Natural killer cell (primary cell): ENCODE results near the gene KCNQ2. TPM values are rescaled to one million over a fixed set of nuclear protein-coding genes. Genes with fewer than 3 reads are reported as not detected.

Experiments
- ATAC-seq, 3 donors: fragments of 150-1000 bp in 2 of 3; fragments of 200-7000 bp in 1 of 3; cut with Tn5 transposase; 1 replicate in 1 of 3; 2 replicates in 2 of 3; pipeline ENCODE4 v1.10.0; 2021; ENCODE audit warnings: mild to moderate bottlenecking in 2 of 3, moderate library complexity in 2 of 3
- DNase-seq, 2 donors: peaks; one replicate each; pipeline versions ENCODE4 v3.0.0 to v3.0.0-alpha.2; 2013 to 2021; ENCODE audit warnings: mixed read lengths in 1 of 2
- H3K27ac ChIP-seq: one replicate; pipeline ENCODE4 v1.5.1; 2013; ENCODE audit warnings: mild to moderate bottlenecking, low read length
- H3K27me3 ChIP-seq: one replicate; pipeline ENCODE4 v1.6.1; 2013; ENCODE audit warnings: low read length; ENCODE audit not compliant: control insufficient read depth, insufficient read depth
- H3K36me3 ChIP-seq: one replicate; pipeline ENCODE4 v1.6.1; 2013; ENCODE audit warnings: low read length; ENCODE audit not compliant: control insufficient read depth, insufficient read depth
- H3K4me1 ChIP-seq: one replicate; pipeline ENCODE4 v1.6.1; 2013; ENCODE audit warnings: low read length; ENCODE audit not compliant: control insufficient read depth, insufficient read depth
- H3K4me3 ChIP-seq: one replicate; pipeline ENCODE4 v1.5.1; 2013; ENCODE audit warnings: low read length
- H3K9me3 ChIP-seq: one replicate; pipeline ENCODE4 v1.6.1; 2013; ENCODE audit warnings: low read length; ENCODE audit not compliant: control insufficient read depth, insufficient read depth
- H3K27ac Mint-ChIP-seq, 2 donors: one replicate each; pipeline ENCODE4 v1.8.0; 2022; ENCODE audit warnings: mild to moderate bottlenecking in 2 of 2, mixed read lengths in 2 of 2, moderate library complexity in 1 of 2
- H3K27me3 Mint-ChIP-seq, 2 donors: one replicate each; pipeline ENCODE4 v1.8.0; 2022; ENCODE audit warnings: low read depth in 2 of 2, mixed read lengths in 2 of 2
- H3K36me3 Mint-ChIP-seq: one replicate; pipeline ENCODE4 v1.8.0; 2022; ENCODE audit warnings: mixed read lengths
- H3K4me1 Mint-ChIP-seq, 2 donors: one replicate each; pipeline ENCODE4 v1.8.0; 2022; ENCODE audit warnings: mixed read lengths in 2 of 2
- H3K4me3 Mint-ChIP-seq: one replicate; pipeline ENCODE4 v1.8.0; 2022; ENCODE audit warnings: mild to moderate bottlenecking, moderate library complexity, mixed read lengths
- H3K9me3 Mint-ChIP-seq, 2 donors: one replicate each; pipeline ENCODE4 v1.8.0; 2022; ENCODE audit warnings: mixed read lengths in 2 of 2
- WGBS: methylation state at CpG from one replicate; pipeline ENCODE4 v1.1.7; 2013; ENCODE audit warnings: missing lambda C conversion rate; ENCODE audit not compliant: insufficient coverage; 5-methylcytosine and 5-hydroxymethylcytosine counted together
- intact Hi-C: fragments of 100-400 bp; cut with micrococcal nuclease; formaldehyde crosslinking; loops from one replicate; pipeline ENCODE4 v1.14.2; 2022
- total RNA-seq, 4 donors: library from RNA; stranded (reverse); fragments of 120-200 nt in 1 of 4; gene quantifications; one replicate each; pipeline versions ENCODE4 v1.2.3 to v1.2.4, GENCODE V29; 2013 to 2022
- TF ChIP-seq, protein P1 (sequence below): fragments of 200-600 bp; IDR thresholded peaks from one replicate; pipeline ENCODE4 v1.8.0; 2022; ENCODE audit warnings: antibody characterized with exemption

KCNQ2 gene
- total RNA-seq, 3 donors from 2014 or later (not counting 1 experiment from before 2014, with no cell fraction given) = not detected

DNA sequence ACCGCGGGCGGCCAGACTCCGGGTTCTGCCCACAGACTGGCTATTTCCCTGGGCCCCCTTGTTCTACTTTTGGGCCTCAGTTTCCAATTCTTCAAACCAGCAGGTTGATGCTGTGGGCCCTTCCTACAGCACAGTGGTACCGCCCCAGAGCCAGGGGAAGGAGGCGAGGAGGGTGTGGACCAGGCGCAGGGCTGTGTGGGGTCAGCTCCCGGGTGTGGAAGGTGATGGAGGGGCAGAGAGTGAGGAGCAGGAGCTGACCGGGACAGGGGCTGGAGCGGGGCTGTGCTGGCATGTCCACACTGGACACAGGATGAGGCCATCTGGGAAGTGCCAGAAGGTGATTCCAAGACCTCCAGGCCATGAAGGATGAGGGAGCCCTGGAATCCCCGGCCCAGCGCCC lies 76.2 kb downstream of the KCNQ2 start:
- Mint-ChIP-seq H3K36me3 (no peaks in the 10 kb centered on the region), H3K27me3 (peaks cover 0 to 5% of the 10 kb centered on the region in 2 donors), H3K27ac (no peak overlapping the region), H3K4me1 (no peaks in the 10 kb centered on the region), H3K4me3 (no peak overlapping the region), H3K9me3 (no peaks in the 10 kb centered on the region)
- TF ChIP-seq, protein P1, sequence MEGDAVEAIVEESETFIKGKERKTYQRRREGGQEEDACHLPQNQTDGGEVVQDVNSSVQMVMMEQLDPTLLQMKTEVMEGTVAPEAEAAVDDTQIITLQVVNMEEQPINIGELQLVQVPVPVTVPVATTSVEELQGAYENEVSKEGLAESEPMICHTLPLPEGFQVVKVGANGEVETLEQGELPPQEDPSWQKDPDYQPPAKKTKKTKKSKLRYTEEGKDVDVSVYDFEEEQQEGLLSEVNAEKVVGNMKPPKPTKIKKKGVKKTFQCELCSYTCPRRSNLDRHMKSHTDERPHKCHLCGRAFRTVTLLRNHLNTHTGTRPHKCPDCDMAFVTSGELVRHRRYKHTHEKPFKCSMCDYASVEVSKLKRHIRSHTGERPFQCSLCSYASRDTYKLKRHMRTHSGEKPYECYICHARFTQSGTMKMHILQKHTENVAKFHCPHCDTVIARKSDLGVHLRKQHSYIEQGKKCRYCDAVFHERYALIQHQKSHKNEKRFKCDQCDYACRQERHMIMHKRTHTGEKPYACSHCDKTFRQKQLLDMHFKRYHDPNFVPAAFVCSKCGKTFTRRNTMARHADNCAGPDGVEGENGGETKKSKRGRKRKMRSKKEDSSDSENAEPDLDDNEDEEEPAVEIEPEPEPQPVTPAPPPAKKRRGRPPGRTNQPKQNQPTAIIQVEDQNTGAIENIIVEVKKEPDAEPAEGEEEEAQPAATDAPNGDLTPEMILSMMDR = no peak
- H3K27ac ChIP-seq = no peak overlapping the region
- 95% methylated on average over 12 of the region's 12 CpGs for WGBS
- H3K4me3 ChIP-seq = no peak overlapping the region
- intact Hi-C loops = no loop called here
- ATAC-seq = no peak
- no peaks in the 10 kb centered on the region for H3K36me3 ChIP-seq
- no peaks in the 10 kb centered on the region for H3K27me3 ChIP-seq
- no peak for DNase-seq
- H3K4me1 ChIP-seq = no peaks in the 10 kb centered on the region
- no peaks in the 10 kb centered on the region for H3K9me3 ChIP-seq

DNA sequence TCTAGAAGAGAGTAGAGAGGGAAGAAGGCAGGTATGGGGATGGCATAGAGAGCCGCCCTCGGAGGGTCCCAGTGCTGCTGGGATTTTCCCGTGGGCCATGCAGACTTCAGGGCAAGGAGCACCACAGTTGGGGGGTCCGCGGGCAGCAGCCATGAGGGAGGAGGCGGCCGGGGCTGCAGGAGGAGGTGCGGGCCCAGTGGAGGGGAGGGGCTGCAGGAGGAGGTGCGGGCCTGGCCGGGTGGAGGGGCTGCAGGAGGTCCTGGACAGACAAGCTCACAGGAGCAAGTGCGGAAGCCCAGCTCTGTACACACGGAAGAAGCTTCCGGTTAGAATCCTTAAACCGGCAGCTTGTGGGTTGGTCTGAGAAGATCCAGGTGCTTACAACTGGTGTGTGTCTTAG lies 76.7 kb downstream of the KCNQ2 start:
- H3K27me3 ChIP-seq = no peaks in the 10 kb centered on the region
- WGBS = 87% methylated on average over 14 of the region's 14 CpGs
- no peak for DNase-seq

DNA sequence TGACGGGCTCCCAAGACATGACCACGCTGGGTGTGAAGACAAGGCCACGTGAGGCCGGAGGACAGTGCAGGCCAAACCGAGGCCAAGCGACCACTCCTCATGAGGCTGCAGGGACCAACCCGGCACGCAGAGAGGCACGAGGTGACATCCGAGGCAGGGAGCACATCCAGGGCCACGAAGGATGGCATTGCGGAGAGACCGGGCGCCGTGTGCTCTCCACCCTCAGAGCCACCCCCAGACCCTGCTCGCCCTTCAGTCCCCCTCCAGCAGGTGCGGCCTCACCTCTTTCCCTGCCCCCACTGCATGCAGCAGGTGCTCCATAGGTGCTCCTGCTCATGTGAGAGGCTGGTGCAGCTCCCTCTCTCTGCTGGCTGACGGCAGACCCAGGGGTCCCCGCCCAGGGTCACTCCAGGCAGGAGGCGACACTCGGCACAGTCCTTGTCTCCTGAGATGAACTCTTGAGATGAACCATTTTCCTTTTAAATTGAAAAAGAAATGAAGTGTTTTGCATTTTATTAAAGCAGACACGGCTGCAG lies 77.5 kb downstream of the KCNQ2 start:
- no peaks in the 10 kb centered on the region for H3K9me3 Mint-ChIP-seq
- H3K27me3 ChIP-seq = no peaks in the 10 kb centered on the region
- ATAC-seq (no peak), DNase-seq (no peak)
- intact Hi-C loops = no loop called here
- WGBS = 86% methylated on average over 22 of the region's 22 CpGs
- H3K27me3 Mint-ChIP-seq = peaks cover 0 to 5% of the 10 kb centered on the region in 2 donors
- no peak overlapping the region for H3K27ac ChIP-seq
- H3K36me3 Mint-ChIP-seq = no peaks in the 10 kb centered on the region
- H3K4me3 ChIP-seq = no peak overlapping the region
- H3K4me1 ChIP-seq = no peaks in the 10 kb centered on the region
- no peak overlapping the region for H3K27ac Mint-ChIP-seq
- TF ChIP-seq, protein P1 = no peak
- no peaks in the 10 kb centered on the region for H3K4me1 Mint-ChIP-seq
- H3K36me3 ChIP-seq = no peaks in the 10 kb centered on the region
- H3K9me3 ChIP-seq = no peaks in the 10 kb centered on the region
- H3K4me3 Mint-ChIP-seq = no peak overlapping the region

More for the DNA sequence above, 76.7 kb downstream of the KCNQ2 start:
- ATAC-seq = no peak
- no peaks in the 10 kb centered on the region for H3K9me3 Mint-ChIP-seq
- no peak overlapping the region for H3K27ac Mint-ChIP-seq
- H3K27me3 Mint-ChIP-seq = peaks cover 0 to 5% of the 10 kb centered on the region in 2 donors
- Histone ChIP-seq H3K4me3 (no peak overlapping the region), H3K27ac (no peak overlapping the region), H3K9me3 (no peaks in the 10 kb centered on the region), H3K4me1 (no peaks in the 10 kb centered on the region), H3K36me3 (no peaks in the 10 kb centered on the region)
- no peaks in the 10 kb centered on the region for H3K4me1 Mint-ChIP-seq
- H3K4me3 Mint-ChIP-seq = no peak overlapping the region
- TF ChIP-seq, protein P1 = no peak
- intact Hi-C loops = no loop called here
- H3K36me3 Mint-ChIP-seq = no peaks in the 10 kb centered on the region
